ENCODE data around the gene SRP54. TPM values are rescaled to one million over a fixed set of nuclear protein-coding genes. Genes with fewer than 3 reads are reported as not detected.
"Not testable (repeated sequence)": the region's sequence is repeated elsewhere in the genome, so short reads cannot be mapped to it uniquely, and the experiment has no call there.

Gene SRP54
- 49.1 TPM for polyA plus RNA-seq (ENCODE audit: insufficient read length)

- DNase-seq (ENCODE audit: low read depth), result peak; percentile 93
Observed at GRCh38 chr14:34982421-34983147, at the start of gene SRP54. TSS of gene SRP54 (plus strand) at chr14:34982992. CDS start at chr14:34996710, 13,718 bp downstream.

GRCh38 chr14:34933301-34933700 is 49.5 kb upstream of the SRP54 start:
- no peak for DNase-seq (ENCODE audit: low read depth)

- no peak for DNase-seq (ENCODE audit: low read depth)
Observed at GRCh38 chr14:34935488-34935887, 47.3 kb upstream of the SRP54 start.

GRCh38 chr14:34937442-34937841 is 45.4 kb upstream of the SRP54 start:
- no peak for DNase-seq (ENCODE audit: low read depth)

GRCh38 chr14:34937876-34938275 is 44.9 kb upstream of the SRP54 start:
- no peak for DNase-seq (ENCODE audit: low read depth)

GRCh38 chr14:34943506-34943905 is 39.3 kb upstream of the SRP54 start:
- no peak for DNase-seq (ENCODE audit: low read depth)

- no peak for DNase-seq (ENCODE audit: low read depth)
Observed at GRCh38 chr14:34944744-34945143, 38.0 kb upstream of the SRP54 start.

GRCh38 chr14:34946699-34947098 is 36.1 kb upstream of the SRP54 start:
- no peak for DNase-seq (ENCODE audit: low read depth)

GRCh38 chr14:34951286-34951685 is 31.5 kb upstream of the SRP54 start:
- DNase-seq (ENCODE audit: low read depth), result no peak

- no peak for DNase-seq (ENCODE audit: low read depth)
Observed at GRCh38 chr14:34956931-34957330, 25.9 kb upstream of the SRP54 start.

GRCh38 chr14:34957771-34958286 is 25.0 kb upstream of the SRP54 start:
- no peak for DNase-seq (ENCODE audit: low read depth)

GRCh38 chr14:34962106-34962505 is 20.7 kb upstream of the SRP54 start:
- DNase-seq (ENCODE audit: low read depth), result not testable (repeated sequence)

GRCh38 chr14:34964977-34965764 is 17.6 kb upstream of the SRP54 start:
- no peak for DNase-seq (ENCODE audit: low read depth)

- DNase-seq (ENCODE audit: low read depth), result no peak
Observed at GRCh38 chr14:34965912-34966311, 16.9 kb upstream of the SRP54 start.

GRCh38 chr14:34966413-34966812 is 16.4 kb upstream of the SRP54 start:
- no peak for DNase-seq (ENCODE audit: low read depth)

GRCh38 chr14:34970665-34971064 is 12.1 kb upstream of the SRP54 start:
- DNase-seq (ENCODE audit: low read depth), result no peak

GRCh38 chr14:34971381-34971780 is 11.4 kb upstream of the SRP54 start:
- no peak for DNase-seq (ENCODE audit: low read depth)

- no peak for DNase-seq (ENCODE audit: low read depth)
Observed at GRCh38 chr14:34971801-34972200, 11.0 kb upstream of the SRP54 start.

GRCh38 chr14:34978444-34978843 is 4.3 kb upstream of the SRP54 start:
- DNase-seq (ENCODE audit: low read depth), result no peak

- DNase-seq (ENCODE audit: low read depth), result no peak
Observed at GRCh38 chr14:34980337-34980900, 2.4 kb upstream of the SRP54 start.

GRCh38 chr14:34981743-34982420 is 910 bp upstream of the SRP54 start:
- DNase-seq (ENCODE audit: low read depth), result no peak

Data from forelimb muscle (tissue), 1 donor.